Activated CD8-positive, alpha-beta memory T cell treated with anti-CD3 and anti-CD28 coated beads, Interleukin-2, amount 50 U/mL, for 1 hour (primary cell): ENCODE measurements around the gene DCDC2C.
"Not testable (repeated sequence)": the region's sequence is repeated elsewhere in the genome, so short reads cannot be mapped to it uniquely, and the experiment has no call there.

Experiments
- DNase-seq: peaks from one replicate; pipeline ENCODE4 v3.0.0-alpha.2; 2020; ENCODE audit errors: extremely low read depth

Gene DCDC2C

GRCh38 chr2:3771576-3771975, 68.2 kb downstream of the DCDC2C start:
- no peak for DNase-seq

GRCh38 chr2:3774336-3774735, 71.0 kb downstream of the DCDC2C start:
- no peak for DNase-seq

GRCh38 chr2:3776311-3776710, 72.9 kb downstream of the DCDC2C start:
- no peak for DNase-seq

GRCh38 chr2:3777966-3778365, 74.6 kb downstream of the DCDC2C start:
- no peak for DNase-seq

- no peak for DNase-seq
These were observed 75.6 kb downstream of the DCDC2C start for GRCh38 chr2:3778851-3779495.

GRCh38 chr2:3779496-3780049, 76.2 kb downstream of the DCDC2C start:
- no peak for DNase-seq

- no peak for DNase-seq
These were observed 77.4 kb downstream of the DCDC2C start for GRCh38 chr2:3780477-3781402.

- DNase-seq, result no peak
These were observed 81.4 kb downstream of the DCDC2C start for GRCh38 chr2:3784731-3785130.

GRCh38 chr2:3785220-3785889, 82.0 kb downstream of the DCDC2C start:
- DNase-seq, result no peak

GRCh38 chr2:3785890-3786273, 82.5 kb downstream of the DCDC2C start:
- DNase-seq, result no peak

GRCh38 chr2:3787768-3788167, 84.4 kb downstream of the DCDC2C start:
- DNase-seq, result no peak

- no peak for DNase-seq
These were observed 85.9 kb downstream of the DCDC2C start for GRCh38 chr2:3789256-3789655.

GRCh38 chr2:3793249-3793648, 89.9 kb downstream of the DCDC2C start:
- DNase-seq, result no peak

- DNase-seq, result no peak
These were observed 98.1 kb downstream of the DCDC2C start for GRCh38 chr2:3801506-3801905.

- no peak for DNase-seq
These were observed 102.0 kb downstream of the DCDC2C start for GRCh38 chr2:3805201-3805939.

- DNase-seq, result no peak
These were observed 102.8 kb downstream of the DCDC2C start for GRCh38 chr2:3806168-3806567.

GRCh38 chr2:3806730-3807129, 103.4 kb downstream of the DCDC2C start:
- no peak for DNase-seq

GRCh38 chr2:3807853-3808252, 104.5 kb downstream of the DCDC2C start:
- no peak for DNase-seq

GRCh38 chr2:3814706-3815245, 111.4 kb downstream of the DCDC2C start:
- DNase-seq, result no peak

GRCh38 chr2:3817144-3817543, 113.8 kb downstream of the DCDC2C start:
- DNase-seq, result not testable (repeated sequence)

- DNase-seq, result no peak
These were observed 120.4 kb downstream of the DCDC2C start for GRCh38 chr2:3823748-3824147.
